HL-60 (cell line): ENCODE measurements around the gene KCNT1.

Experiments used
- CTCF ChIP-seq: IDR thresholded peaks from one replicate; pipeline ENCODE4 v1.5.1; 2011; ENCODE audit warnings: low read length, control low read depth, inconsistent platforms; ENCODE audit not compliant: insufficient read depth
- GABPA ChIP-seq: IDR thresholded peaks from 2 replicates; pipeline ENCODE4 v1.6.1; 2012; ENCODE audit warnings: low read depth
- POLR2AphosphoS5 ChIP-seq: IDR thresholded peaks from 2 replicates; pipeline ENCODE4 v1.6.1; 2012; ENCODE audit warnings: low read depth
- REST ChIP-seq: IDR thresholded peaks from 2 replicates; pipeline ENCODE4 v1.6.1; 2012; ENCODE audit warnings: low read depth; ENCODE audit not compliant: insufficient replicate concordance

- TF ChIP-seq CTCF = no peak
- no peak for TF ChIP-seq POLR2AphosphoS5
- TF ChIP-seq REST = no peak
- no peak for TF ChIP-seq GABPA
Measured at GRCh38 chr9:135707252-135708138, 5.5 kb downstream of the KCNT1 start.
